HEK293 (cell line): Measurements from ENCODE around the gene CCDC61.

Experiments
- IKZF3 ChIP-seq: fragments of 450-650 bp; IDR thresholded peaks from 2 replicates; pipeline ENCODE4 v1.5.0; 2018; ENCODE audit warnings: missing biosample characterization, mild to moderate bottlenecking, missing genetic modification characterization, moderate library complexity
- KLF1 ChIP-seq: fragments of 450-650 bp; formaldehyde crosslinking; IDR thresholded peaks from 2 replicates; pipeline ENCODE4 v1.5.1; 2016; ENCODE audit warnings: missing biosample characterization, missing genetic modification characterization
- KLF7 ChIP-seq: fragments of 450-650 bp; formaldehyde crosslinking; IDR thresholded peaks from 2 replicates; pipeline ENCODE4 v1.5.1; 2016; ENCODE audit warnings: missing biosample characterization, missing genetic modification characterization, borderline replicate concordance
- SP2 ChIP-seq: fragments of 450-650 bp; formaldehyde crosslinking; IDR thresholded peaks from 2 replicates; pipeline ENCODE4 v1.5.1; 2016; ENCODE audit warnings: missing biosample characterization, missing genetic modification characterization
- WT1 ChIP-seq: fragments of 450-650 bp; formaldehyde crosslinking; IDR thresholded peaks from 2 replicates; pipeline ENCODE4 v1.5.1; 2016; ENCODE audit warnings: missing biosample characterization, missing genetic modification characterization
- ZFHX2 ChIP-seq: fragments of 450-650 bp; formaldehyde crosslinking; conservative IDR thresholded peaks from 2 replicates; pipeline ENCODE4 v1.5.1; 2016; ENCODE audit warnings: missing biosample characterization, missing genetic modification characterization
- ZNF10 ChIP-seq: fragments of 450-650 bp; formaldehyde crosslinking; IDR thresholded peaks from 2 replicates; pipeline ENCODE4 v1.5.1; 2017; ENCODE audit warnings: missing biosample characterization, missing genetic modification characterization
- ZNF138 ChIP-seq: fragments of 450-650 bp; formaldehyde crosslinking; IDR thresholded peaks from 2 replicates; pipeline ENCODE4 v1.5.1; 2016; ENCODE audit warnings: missing biosample characterization, missing genetic modification characterization, borderline replicate concordance
- ZNF16 ChIP-seq: fragments of 450-650 bp; formaldehyde crosslinking; IDR thresholded peaks from 2 replicates; pipeline ENCODE4 v1.5.1; 2016; ENCODE audit warnings: low read depth, missing biosample characterization, missing genetic modification characterization
- ZNF175 ChIP-seq: fragments of 450-650 bp; formaldehyde crosslinking; IDR thresholded peaks from 2 replicates; pipeline ENCODE4 v1.5.1; 2016; ENCODE audit warnings: missing biosample characterization, missing genetic modification characterization
- ZNF211 ChIP-seq: fragments of 450-650 bp; formaldehyde crosslinking; IDR thresholded peaks from 2 replicates; pipeline ENCODE4 v1.5.1; 2016; ENCODE audit warnings: low read depth, missing biosample characterization, missing genetic modification characterization
- ZNF426 ChIP-seq: fragments of 450-650 bp; formaldehyde crosslinking; IDR thresholded peaks from 2 replicates; pipeline ENCODE4 v1.5.1; 2017; ENCODE audit warnings: missing biosample characterization, missing genetic modification characterization, mild to moderate bottlenecking, inconsistent platforms, moderate library complexity
- ZNF48 ChIP-seq: fragments of 450-650 bp; formaldehyde crosslinking; IDR thresholded peaks from 2 replicates; pipeline ENCODE4 v1.5.1; 2016; ENCODE audit warnings: missing biosample characterization, missing genetic modification characterization
- ZNF510 ChIP-seq: fragments of 450-650 bp; formaldehyde crosslinking; IDR thresholded peaks from 2 replicates; pipeline ENCODE4 v1.5.1; 2018; ENCODE audit warnings: mild to moderate bottlenecking, missing genetic modification characterization, missing biosample characterization; ENCODE audit not compliant: insufficient replicate concordance
- ZNF560 ChIP-seq: fragments of 450-650 bp; formaldehyde crosslinking; IDR thresholded peaks from 2 replicates; pipeline ENCODE4 v1.5.1; 2017; ENCODE audit warnings: missing biosample characterization, missing genetic modification characterization, borderline replicate concordance
- ZNF596 ChIP-seq: fragments of 450-650 bp; IDR thresholded peaks from 2 replicates; pipeline ENCODE4 v1.5.0; 2018; ENCODE audit warnings: missing biosample characterization, mild to moderate bottlenecking, missing genetic modification characterization, moderate library complexity
- ZNF701 ChIP-seq: fragments of 450-650 bp; formaldehyde crosslinking; IDR thresholded peaks from 2 replicates; pipeline ENCODE4 v1.5.1; 2016; ENCODE audit warnings: missing biosample characterization, missing genetic modification characterization
- ZNF777 ChIP-seq: fragments of 450-650 bp; formaldehyde crosslinking; IDR thresholded peaks from 2 replicates; pipeline ENCODE4 v1.5.1; 2017; ENCODE audit warnings: missing biosample characterization, missing genetic modification characterization, borderline replicate concordance
- ZNF830 ChIP-seq: fragments of 450-650 bp; IDR thresholded peaks from 2 replicates; pipeline ENCODE4 v1.5.0; 2018; ENCODE audit warnings: missing biosample characterization, missing genetic modification characterization, low read depth, mild to moderate bottlenecking, moderate library complexity
- ZNF837 ChIP-seq: fragments of 450-650 bp; formaldehyde crosslinking; IDR thresholded peaks from 2 replicates; pipeline ENCODE4 v1.5.1; 2016; ENCODE audit warnings: missing biosample characterization, missing genetic modification characterization
- ZSCAN30 ChIP-seq: fragments of 450-650 bp; IDR thresholded peaks from 2 replicates; pipeline ENCODE4 v1.5.1; 2018; ENCODE audit warnings: missing biosample characterization, mild to moderate bottlenecking, missing genetic modification characterization, moderate library complexity
- TF ChIP-seq, protein P1 (sequence below): fragments of 450-650 bp; formaldehyde crosslinking; IDR thresholded peaks from 2 replicates; pipeline ENCODE4 v1.5.0; 2017; ENCODE audit warnings: missing biosample characterization, missing genetic modification characterization, borderline replicate concordance
- TF ChIP-seq, protein P2 (sequence below): fragments of 450-650 bp; formaldehyde crosslinking; IDR thresholded peaks from 2 replicates; pipeline ENCODE4 v1.5.1; 2017; ENCODE audit warnings: missing biosample characterization, missing genetic modification characterization
- TF ChIP-seq, protein P3 (sequence below): fragments of 450-650 bp; formaldehyde crosslinking; conservative IDR thresholded peaks from 2 replicates; pipeline ENCODE4 v1.5.1; 2016; ENCODE audit warnings: low read depth, missing biosample characterization, missing genetic modification characterization
- TF ChIP-seq, protein P4 (sequence below): fragments of 450-650 bp; formaldehyde crosslinking; IDR thresholded peaks from 2 replicates; pipeline ENCODE4 v1.5.1; 2016; ENCODE audit warnings: missing biosample characterization, missing genetic modification characterization, borderline replicate concordance

Gene CCDC61

DNA sequence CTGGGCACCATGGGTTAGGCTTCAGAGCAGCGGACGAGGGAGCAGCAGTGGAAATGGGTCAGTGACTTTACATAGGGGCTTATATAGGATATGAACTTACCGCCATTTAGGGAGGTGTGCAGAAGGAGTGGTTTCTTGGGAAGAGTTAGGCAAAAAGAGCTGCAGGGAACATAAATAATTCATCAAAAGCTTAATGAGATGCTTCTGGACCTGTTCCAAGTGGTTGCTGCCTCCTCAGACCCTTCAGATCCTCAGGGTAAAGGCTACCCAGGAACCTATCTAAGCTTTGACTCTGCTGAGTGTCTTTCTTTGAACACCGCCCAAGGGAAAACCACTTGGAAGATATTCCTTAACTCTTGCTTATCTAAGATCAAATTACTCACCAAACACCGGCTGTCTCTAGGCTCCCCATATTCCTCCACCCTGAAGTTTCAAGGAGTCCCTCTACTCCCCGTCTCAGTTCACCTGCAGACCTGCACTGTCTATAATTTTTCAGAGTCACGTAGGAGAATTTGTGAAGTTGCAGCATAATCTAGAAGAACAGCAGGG is 45.8 kb downstream of the CCDC61 start, which contains the start of gene IGFL4 (continued):
- TF ChIP-seq ZNF426 (tag by site-specific recombination) (no peak), ZNF175 (tag by site-specific recombination) (no peak), ZNF596 (tag by site-specific recombination) (no peak), ZNF777 (tag by site-specific recombination) (no peak), ZNF16 (tag by site-specific recombination) (no peak), ZNF138 (tag by site-specific recombination) (no peak), KLF7 (peak; percentile 84; the same call in 1 of the 2 replicates), ZNF560 (tag by site-specific recombination) (no peak), ZFHX2 (tag by site-specific recombination) (no peak), WT1 (tag by site-specific recombination) (peak; percentile 74), ZNF211 (no peak), ZNF10 (tag by site-specific recombination) (peak; percentile 74), ZNF48 (no peak), IKZF3 (tag by site-specific recombination) (peak; percentile 88), ZSCAN30 (tag by site-specific recombination) (peak; percentile 59), ZNF830 (no peak), KLF1 (tag by site-specific recombination) (peak; percentile 80), ZNF837 (no peak), ZNF701 (no peak), ZNF510 (tag by site-specific recombination) (no peak), SP2 (tag by site-specific recombination) (no peak)
- TF ChIP-seq, protein P1, sequence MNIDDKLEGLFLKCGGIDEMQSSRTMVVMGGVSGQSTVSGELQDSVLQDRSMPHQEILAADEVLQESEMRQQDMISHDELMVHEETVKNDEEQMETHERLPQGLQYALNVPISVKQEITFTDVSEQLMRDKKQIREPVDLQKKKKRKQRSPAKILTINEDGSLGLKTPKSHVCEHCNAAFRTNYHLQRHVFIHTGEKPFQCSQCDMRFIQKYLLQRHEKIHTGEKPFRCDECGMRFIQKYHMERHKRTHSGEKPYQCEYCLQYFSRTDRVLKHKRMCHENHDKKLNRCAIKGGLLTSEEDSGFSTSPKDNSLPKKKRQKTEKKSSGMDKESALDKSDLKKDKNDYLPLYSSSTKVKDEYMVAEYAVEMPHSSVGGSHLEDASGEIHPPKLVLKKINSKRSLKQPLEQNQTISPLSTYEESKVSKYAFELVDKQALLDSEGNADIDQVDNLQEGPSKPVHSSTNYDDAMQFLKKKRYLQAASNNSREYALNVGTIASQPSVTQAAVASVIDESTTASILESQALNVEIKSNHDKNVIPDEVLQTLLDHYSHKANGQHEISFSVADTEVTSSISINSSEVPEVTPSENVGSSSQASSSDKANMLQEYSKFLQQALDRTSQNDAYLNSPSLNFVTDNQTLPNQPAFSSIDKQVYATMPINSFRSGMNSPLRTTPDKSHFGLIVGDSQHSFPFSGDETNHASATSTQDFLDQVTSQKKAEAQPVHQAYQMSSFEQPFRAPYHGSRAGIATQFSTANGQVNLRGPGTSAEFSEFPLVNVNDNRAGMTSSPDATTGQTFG (tag by site-specific recombination) = no peak
- TF ChIP-seq, protein P2, sequence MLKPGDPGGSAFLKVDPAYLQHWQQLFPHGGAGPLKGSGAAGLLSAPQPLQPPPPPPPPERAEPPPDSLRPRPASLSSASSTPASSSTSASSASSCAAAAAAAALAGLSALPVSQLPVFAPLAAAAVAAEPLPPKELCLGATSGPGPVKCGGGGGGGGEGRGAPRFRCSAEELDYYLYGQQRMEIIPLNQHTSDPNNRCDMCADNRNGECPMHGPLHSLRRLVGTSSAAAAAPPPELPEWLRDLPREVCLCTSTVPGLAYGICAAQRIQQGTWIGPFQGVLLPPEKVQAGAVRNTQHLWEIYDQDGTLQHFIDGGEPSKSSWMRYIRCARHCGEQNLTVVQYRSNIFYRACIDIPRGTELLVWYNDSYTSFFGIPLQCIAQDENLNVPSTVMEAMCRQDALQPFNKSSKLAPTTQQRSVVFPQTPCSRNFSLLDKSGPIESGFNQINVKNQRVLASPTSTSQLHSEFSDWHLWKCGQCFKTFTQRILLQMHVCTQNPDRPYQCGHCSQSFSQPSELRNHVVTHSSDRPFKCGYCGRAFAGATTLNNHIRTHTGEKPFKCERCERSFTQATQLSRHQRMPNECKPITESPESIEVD (tag by site-specific recombination) = peak; percentile 87
- TF ChIP-seq, protein P3, sequence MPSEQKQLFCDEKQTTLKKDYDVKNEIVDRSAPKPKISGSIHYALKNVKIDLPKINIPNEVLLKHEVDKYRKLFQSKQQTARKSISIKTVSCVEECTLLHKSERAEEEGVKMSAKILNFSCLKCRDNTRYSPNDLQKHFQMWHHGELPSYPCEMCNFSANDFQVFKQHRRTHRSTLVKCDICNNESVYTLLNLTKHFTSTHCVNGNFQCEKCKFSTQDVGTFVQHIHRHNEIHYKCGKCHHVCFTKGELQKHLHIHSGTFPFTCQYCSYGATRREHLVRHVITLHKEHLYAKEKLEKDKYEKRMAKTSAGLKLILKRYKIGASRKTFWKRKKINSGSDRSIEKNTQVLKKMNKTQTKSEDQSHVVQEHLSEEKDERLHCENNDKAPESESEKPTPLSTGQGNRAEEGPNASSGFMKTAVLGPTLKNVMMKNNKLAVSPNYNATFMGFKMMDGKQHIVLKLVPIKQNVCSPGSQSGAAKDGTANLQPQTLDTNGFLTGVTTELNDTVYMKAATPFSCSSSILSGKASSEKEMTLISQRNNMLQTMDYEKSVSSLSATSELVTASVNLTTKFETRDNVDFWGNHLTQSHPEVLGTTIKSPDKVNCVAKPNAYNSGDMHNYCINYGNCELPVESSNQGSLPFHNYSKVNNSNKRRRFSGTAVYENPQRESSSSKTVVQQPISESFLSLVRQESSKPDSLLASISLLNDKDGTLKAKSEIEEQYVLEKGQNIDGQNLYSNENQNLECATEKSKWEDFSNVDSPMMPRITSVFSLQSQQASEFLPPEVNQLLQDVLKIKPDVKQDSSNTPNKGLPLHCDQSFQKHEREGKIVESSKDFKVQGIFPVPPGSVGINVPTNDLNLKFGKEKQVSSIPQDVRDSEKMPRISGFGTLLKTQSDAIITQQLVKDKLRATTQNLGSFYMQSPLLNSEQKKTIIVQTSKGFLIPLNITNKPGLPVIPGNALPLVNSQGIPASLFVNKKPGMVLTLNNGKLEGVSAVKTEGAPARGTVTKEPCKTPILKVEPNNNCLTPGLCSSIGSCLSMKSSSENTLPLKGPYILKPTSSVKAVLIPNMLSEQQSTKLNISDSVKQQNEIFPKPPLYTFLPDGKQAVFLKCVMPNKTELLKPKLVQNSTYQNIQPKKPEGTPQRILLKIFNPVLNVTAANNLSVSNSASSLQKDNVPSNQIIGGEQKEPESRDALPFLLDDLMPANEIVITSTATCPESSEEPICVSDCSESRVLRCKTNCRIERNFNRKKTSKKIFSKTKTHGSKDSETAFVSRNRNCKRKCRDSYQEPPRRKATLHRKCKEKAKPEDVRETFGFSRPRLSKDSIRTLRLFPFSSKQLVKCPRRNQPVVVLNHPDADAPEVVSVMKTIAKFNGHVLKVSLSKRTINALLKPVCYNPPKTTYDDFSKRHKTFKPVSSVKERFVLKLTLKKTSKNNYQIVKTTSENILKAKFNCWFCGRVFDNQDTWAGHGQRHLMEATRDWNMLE = peak; percentile 37; the same call in 1 of the 2 replicates
- TF ChIP-seq, protein P4, sequence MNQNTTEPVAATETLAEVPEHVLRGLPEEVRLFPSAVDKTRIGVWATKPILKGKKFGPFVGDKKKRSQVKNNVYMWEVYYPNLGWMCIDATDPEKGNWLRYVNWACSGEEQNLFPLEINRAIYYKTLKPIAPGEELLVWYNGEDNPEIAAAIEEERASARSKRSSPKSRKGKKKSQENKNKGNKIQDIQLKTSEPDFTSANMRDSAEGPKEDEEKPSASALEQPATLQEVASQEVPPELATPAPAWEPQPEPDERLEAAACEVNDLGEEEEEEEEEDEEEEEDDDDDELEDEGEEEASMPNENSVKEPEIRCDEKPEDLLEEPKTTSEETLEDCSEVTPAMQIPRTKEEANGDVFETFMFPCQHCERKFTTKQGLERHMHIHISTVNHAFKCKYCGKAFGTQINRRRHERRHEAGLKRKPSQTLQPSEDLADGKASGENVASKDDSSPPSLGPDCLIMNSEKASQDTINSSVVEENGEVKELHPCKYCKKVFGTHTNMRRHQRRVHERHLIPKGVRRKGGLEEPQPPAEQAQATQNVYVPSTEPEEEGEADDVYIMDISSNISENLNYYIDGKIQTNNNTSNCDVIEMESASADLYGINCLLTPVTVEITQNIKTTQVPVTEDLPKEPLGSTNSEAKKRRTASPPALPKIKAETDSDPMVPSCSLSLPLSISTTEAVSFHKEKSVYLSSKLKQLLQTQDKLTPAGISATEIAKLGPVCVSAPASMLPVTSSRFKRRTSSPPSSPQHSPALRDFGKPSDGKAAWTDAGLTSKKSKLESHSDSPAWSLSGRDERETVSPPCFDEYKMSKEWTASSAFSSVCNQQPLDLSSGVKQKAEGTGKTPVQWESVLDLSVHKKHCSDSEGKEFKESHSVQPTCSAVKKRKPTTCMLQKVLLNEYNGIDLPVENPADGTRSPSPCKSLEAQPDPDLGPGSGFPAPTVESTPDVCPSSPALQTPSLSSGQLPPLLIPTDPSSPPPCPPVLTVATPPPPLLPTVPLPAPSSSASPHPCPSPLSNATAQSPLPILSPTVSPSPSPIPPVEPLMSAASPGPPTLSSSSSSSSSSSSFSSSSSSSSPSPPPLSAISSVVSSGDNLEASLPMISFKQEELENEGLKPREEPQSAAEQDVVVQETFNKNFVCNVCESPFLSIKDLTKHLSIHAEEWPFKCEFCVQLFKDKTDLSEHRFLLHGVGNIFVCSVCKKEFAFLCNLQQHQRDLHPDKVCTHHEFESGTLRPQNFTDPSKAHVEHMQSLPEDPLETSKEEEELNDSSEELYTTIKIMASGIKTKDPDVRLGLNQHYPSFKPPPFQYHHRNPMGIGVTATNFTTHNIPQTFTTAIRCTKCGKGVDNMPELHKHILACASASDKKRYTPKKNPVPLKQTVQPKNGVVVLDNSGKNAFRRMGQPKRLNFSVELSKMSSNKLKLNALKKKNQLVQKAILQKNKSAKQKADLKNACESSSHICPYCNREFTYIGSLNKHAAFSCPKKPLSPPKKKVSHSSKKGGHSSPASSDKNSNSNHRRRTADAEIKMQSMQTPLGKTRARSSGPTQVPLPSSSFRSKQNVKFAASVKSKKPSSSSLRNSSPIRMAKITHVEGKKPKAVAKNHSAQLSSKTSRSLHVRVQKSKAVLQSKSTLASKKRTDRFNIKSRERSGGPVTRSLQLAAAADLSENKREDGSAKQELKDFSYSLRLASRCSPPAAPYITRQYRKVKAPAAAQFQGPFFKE (tag by site-specific recombination) = no peak
